ENCODE measurements around the gene MSX1. TPM values are rescaled to one million over a fixed set of nuclear protein-coding genes. Genes with fewer than 3 reads are reported as not detected.
"Not testable (repeated sequence)": the region's sequence is repeated elsewhere in the genome, so short reads cannot be mapped to it uniquely, and the experiment has no call there.

Gene MSX1
- total RNA-seq (2014; rRNA removed; shearing (Covaris generic)) = 0.03 and 0.18 TPM in 2 replicates

GRCh38 chr4:4859325-4859798 lies at the start of gene MSX1:
Gene MSX1 (plus strand): TSS chr4:4859665. CDS start chr4:4859900, 235 bp downstream.
- peak; percentile 46 for DNase-seq (ENCODE audit: low spot score)

- no peak for DNase-seq (ENCODE audit: low spot score)
Observed at GRCh38 chr4:4810092-4810774, 49.2 kb upstream of the MSX1 start.

GRCh38 chr4:4810778-4811177 lies 48.7 kb upstream of the MSX1 start:
- no peak for DNase-seq (ENCODE audit: low spot score)

GRCh38 chr4:4812145-4812794 lies 47.2 kb upstream of the MSX1 start:
- DNase-seq (ENCODE audit: low spot score) = no peak

- no peak for DNase-seq (ENCODE audit: low spot score)
Observed at GRCh38 chr4:4818415-4819212, 40.9 kb upstream of the MSX1 start.

GRCh38 chr4:4819213-4819606 lies 40.3 kb upstream of the MSX1 start:
- no peak for DNase-seq (ENCODE audit: low spot score)

- no peak for DNase-seq (ENCODE audit: low spot score)
Observed at GRCh38 chr4:4820261-4820660, 39.2 kb upstream of the MSX1 start.

GRCh38 chr4:4820739-4821138 lies 38.7 kb upstream of the MSX1 start:
- no peak for DNase-seq (ENCODE audit: low spot score)

GRCh38 chr4:4821577-4821976 lies 37.9 kb upstream of the MSX1 start:
- DNase-seq (ENCODE audit: low spot score) = no peak

GRCh38 chr4:4822286-4822685 lies 37.2 kb upstream of the MSX1 start:
- DNase-seq (ENCODE audit: low spot score) = not testable (repeated sequence)

- no peak for DNase-seq (ENCODE audit: low spot score)
Observed at GRCh38 chr4:4823621-4824162, 35.8 kb upstream of the MSX1 start.

- DNase-seq (ENCODE audit: low spot score) = no peak
Observed at GRCh38 chr4:4824232-4824631, 35.2 kb upstream of the MSX1 start.

GRCh38 chr4:4825431-4825830 lies 34.0 kb upstream of the MSX1 start:
- no peak for DNase-seq (ENCODE audit: low spot score)

GRCh38 chr4:4829837-4830236 lies 29.6 kb upstream of the MSX1 start:
- no peak for DNase-seq (ENCODE audit: low spot score)

GRCh38 chr4:4831266-4831665 lies 28.2 kb upstream of the MSX1 start:
- DNase-seq (ENCODE audit: low spot score) = no peak

- no peak for DNase-seq (ENCODE audit: low spot score)
Observed at GRCh38 chr4:4831825-4832224, 27.6 kb upstream of the MSX1 start.

GRCh38 chr4:4836044-4836443 lies 23.4 kb upstream of the MSX1 start:
- DNase-seq (ENCODE audit: low spot score) = no peak

GRCh38 chr4:4837316-4837715 lies 22.1 kb upstream of the MSX1 start:
- DNase-seq (ENCODE audit: low spot score) = no peak

- DNase-seq (ENCODE audit: low spot score) = no peak
Observed at GRCh38 chr4:4838051-4838935, 21.2 kb upstream of the MSX1 start.

- DNase-seq (ENCODE audit: low spot score) = no peak
Observed at GRCh38 chr4:4838936-4839810, 20.3 kb upstream of the MSX1 start.
